ENCODE measurements around the gene SDCCAG8. TPM values are rescaled to one million over a fixed set of nuclear protein-coding genes. Genes with fewer than 3 reads are reported as not detected.
A peak's percentile ranks its signal among the peaks of the same experiment; 100 is the strongest.

The SDCCAG8 gene
- total RNA-seq, 1 experiment from 2014 or later: 14.0 TPM

DNA sequence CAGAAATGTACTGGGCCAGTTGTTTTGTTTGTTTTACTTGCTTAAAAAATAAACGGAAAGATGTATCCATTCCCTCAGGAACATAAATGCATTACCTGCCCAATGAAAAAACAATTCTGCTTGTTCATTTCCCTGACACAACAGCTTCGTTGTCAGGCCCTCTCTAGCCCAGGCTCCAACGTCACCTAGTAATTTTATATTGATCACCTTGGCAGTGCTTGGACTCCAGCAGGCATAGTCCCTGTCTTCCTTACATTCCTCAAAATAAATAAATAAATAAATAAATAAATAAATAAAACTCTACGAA, 2.0 kb upstream of the SDCCAG8 start:
- TF ChIP-seq, protein P1, sequence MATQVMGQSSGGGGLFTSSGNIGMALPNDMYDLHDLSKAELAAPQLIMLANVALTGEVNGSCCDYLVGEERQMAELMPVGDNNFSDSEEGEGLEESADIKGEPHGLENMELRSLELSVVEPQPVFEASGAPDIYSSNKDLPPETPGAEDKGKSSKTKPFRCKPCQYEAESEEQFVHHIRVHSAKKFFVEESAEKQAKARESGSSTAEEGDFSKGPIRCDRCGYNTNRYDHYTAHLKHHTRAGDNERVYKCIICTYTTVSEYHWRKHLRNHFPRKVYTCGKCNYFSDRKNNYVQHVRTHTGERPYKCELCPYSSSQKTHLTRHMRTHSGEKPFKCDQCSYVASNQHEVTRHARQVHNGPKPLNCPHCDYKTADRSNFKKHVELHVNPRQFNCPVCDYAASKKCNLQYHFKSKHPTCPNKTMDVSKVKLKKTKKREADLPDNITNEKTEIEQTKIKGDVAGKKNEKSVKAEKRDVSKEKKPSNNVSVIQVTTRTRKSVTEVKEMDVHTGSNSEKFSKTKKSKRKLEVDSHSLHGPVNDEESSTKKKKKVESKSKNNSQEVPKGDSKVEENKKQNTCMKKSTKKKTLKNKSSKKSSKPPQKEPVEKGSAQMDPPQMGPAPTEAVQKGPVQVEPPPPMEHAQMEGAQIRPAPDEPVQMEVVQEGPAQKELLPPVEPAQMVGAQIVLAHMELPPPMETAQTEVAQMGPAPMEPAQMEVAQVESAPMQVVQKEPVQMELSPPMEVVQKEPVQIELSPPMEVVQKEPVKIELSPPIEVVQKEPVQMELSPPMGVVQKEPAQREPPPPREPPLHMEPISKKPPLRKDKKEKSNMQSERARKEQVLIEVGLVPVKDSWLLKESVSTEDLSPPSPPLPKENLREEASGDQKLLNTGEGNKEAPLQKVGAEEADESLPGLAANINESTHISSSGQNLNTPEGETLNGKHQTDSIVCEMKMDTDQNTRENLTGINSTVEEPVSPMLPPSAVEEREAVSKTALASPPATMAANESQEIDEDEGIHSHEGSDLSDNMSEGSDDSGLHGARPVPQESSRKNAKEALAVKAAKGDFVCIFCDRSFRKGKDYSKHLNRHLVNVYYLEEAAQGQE (IDR thresholded peaks at IDR 0.05; ENCODE audit: insufficient read depth in 1 of 2, low read depth in 2 of 2, low read length in 1 of 2): no peak
- TF ChIP-seq POLR2AphosphoS5 (IDR thresholded peaks at IDR 0.05; ENCODE audit: low read depth, low read length) (no peak), TCF7L2 (IDR thresholded peaks at IDR 0.05; ENCODE audit: low read depth, low read length) (no peak)
- intact Hi-C loops (cut with micrococcal nuclease; ENCODE audit: unreplicated experiment) (no loop called here), in situ Hi-C loops (cut with HindIII; ENCODE audit: low pct_unique_long_range_greater_than_20kb, low sequenced_read_pairs) (no loop called here)
- H3K27ac ChIP-seq (ENCODE audit: low read length): peak overlapping the region; percentile 79
- H3K36me3 ChIP-seq (ENCODE audit: control insufficient read depth, insufficient read depth, low read length): peaks cover 4% of the 10 kb centered on the region
- ChIA-PET POLR2A (no interaction called here), CTCF (no interaction called here)
- H3K4me3 ChIP-seq (ENCODE audit: low read depth in 2 of 2, low read length in 2 of 2): peak overlapping the region; percentile 92 to 97
- BruUV-seq (replicated peaks): TSS peak; percentile 75
- ATAC-seq: no peak
- peaks cover 17% of the 10 kb centered on the region for H3K4me1 ChIP-seq (ENCODE audit: control insufficient read depth, insufficient read depth, low read length)
- no peak for DNase-seq (ENCODE audit: low read depth, low spot score)
- H3K9me3 ChIP-seq (ENCODE audit: control insufficient read depth, insufficient read depth, low read depth, low read length): no peaks in the 10 kb centered on the region
- no peaks in the 10 kb centered on the region for H3K27me3 ChIP-seq (ENCODE audit: control insufficient read depth, insufficient read depth, low read length)

DNA sequence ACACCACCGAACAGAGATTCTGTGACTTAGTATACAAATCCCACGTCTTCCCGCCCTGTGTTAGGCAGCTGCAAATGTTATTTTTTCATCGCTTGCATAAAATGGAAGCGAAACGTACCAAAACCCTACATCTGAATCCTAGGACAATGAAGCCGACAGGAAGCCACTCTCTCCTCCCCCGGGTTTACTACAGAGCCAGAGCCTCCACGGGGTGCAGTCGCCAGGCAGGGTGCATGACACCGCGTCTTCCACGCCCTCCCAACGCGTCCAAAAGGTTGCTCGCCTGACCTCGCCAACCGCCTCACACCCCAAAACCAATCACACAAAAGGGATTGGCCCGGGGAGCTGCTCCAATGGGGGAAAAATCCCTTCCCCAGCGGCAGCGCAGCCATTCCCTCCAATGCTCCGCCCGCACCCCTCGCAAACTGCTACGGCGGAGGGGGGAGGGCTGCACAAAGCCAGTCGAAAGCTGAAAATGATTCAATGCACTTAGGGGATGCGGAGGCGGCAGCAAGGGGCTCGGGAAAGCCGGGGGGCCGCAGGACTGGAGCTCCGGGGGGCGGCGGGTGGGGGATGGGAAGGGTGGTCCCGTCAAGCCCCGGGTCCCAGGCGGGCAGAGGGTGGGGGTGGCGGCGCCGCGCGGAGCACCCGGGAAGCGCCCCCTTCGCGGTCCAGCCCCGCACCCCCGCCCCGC, 1.5 kb upstream of the SDCCAG8 start:
- intact Hi-C loops (cut with micrococcal nuclease; ENCODE audit: unreplicated experiment) (no loop called here), in situ Hi-C loops (cut with HindIII; ENCODE audit: low pct_unique_long_range_greater_than_20kb, low sequenced_read_pairs) (no loop called here)
- peaks cover 4% of the 10 kb centered on the region for H3K36me3 ChIP-seq (ENCODE audit: control insufficient read depth, insufficient read depth, low read length)
- DNase-seq (ENCODE audit: low read depth, low spot score) (no peak), ATAC-seq (peak; percentile 18)
- peak overlapping the region; percentile 79 for H3K27ac ChIP-seq (ENCODE audit: low read length)
- no peak for TF ChIP-seq SIN3A (IDR thresholded peaks at IDR 0.05; ENCODE audit: borderline replicate concordance, insufficient read depth, low read depth, low read length)
- TF ChIP-seq TCF7L2 (IDR thresholded peaks at IDR 0.05; ENCODE audit: low read depth, low read length): peak; percentile 25; the same call in 1 of the 2 replicates
- no peak for TF ChIP-seq POLR2AphosphoS5 (IDR thresholded peaks at IDR 0.05; ENCODE audit: low read depth, low read length)
- CTCF ChIA-PET: no interaction called here
- no TSS peak for BruUV-seq (replicated peaks)
- no peaks in the 10 kb centered on the region for H3K27me3 ChIP-seq (ENCODE audit: control insufficient read depth, insufficient read depth, low read length)
- peak overlapping the region; percentile 92 to 97 for H3K4me3 ChIP-seq (ENCODE audit: low read depth in 2 of 2, low read length in 2 of 2)
- POLR2A ChIA-PET: no interaction called here
- H3K9me3 ChIP-seq (ENCODE audit: control insufficient read depth, insufficient read depth, low read depth, low read length): no peaks in the 10 kb centered on the region
- H3K4me1 ChIP-seq (ENCODE audit: control insufficient read depth, insufficient read depth, low read length): peaks cover 17% of the 10 kb centered on the region

DNA sequence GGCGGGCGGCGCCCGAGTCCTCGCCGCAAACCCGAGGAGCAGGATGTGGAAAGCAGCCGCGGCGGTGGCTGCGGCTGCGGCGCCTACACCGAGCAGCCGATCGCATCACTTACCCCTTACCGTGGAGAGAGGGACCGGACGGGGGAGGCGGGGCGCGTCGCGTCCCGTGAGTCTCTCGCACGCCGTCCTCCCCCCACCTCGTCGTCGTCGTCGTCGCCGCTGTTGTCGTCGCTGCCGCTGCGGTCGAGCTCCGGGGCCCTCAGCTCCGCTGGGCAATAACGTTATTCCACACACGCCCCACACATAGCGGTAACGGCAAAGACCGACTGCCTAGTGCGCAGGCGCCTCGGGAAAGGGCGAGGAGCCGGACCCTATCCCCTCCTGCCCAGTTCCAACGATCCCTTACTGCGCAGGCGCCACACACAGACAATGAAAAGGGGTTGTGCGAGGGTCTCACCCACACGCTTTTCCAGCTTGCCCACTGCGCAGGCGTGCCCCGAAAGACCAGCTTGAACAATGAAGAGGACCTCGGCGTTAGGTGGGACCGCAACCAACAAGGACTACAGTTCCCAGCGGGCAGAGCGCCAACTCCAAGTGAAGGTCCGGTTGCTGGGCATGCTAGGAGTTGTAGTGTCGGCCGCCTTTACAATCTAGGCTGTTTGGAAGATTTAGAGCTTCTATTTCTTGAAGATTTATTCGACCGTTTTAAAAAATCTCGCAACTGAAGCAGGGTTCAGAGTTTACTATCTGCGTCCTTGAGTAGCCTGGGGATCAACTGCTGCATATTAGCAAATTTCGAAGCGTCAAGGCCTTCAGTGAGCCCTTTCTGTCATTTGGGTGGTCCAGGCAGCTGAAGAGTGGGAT, 682 bp upstream of the SDCCAG8 start, which contains the start of gene CEP170:
TSS of gene CEP170 (minus strand) at position 355 of the 864 bp plus-strand sequence. CDS start 30,001 bp downstream, outside the sequence.
- Histone ChIP-seq H3K27me3 (ENCODE audit: control insufficient read depth, insufficient read depth, low read length) (no peaks in the 10 kb centered on the region), H3K4me3 (ENCODE audit: low read depth in 2 of 2, low read length in 2 of 2) (peak within 1 kb of the TSS; percentile 92 to 97), H3K36me3 (ENCODE audit: control insufficient read depth, insufficient read depth, low read length) (peaks cover 4% of the 10 kb centered on the region), H3K4me1 (ENCODE audit: control insufficient read depth, insufficient read depth, low read length) (peaks cover 14% of the 10 kb centered on the region), H3K9me3 (ENCODE audit: control insufficient read depth, insufficient read depth, low read depth, low read length) (no peaks in the 10 kb centered on the region), H3K27ac (ENCODE audit: low read length) (peak within 1 kb of the TSS; percentile 97)
- peak; percentile 80 for TF ChIP-seq POLR2AphosphoS5 (IDR thresholded peaks at IDR 0.05; ENCODE audit: low read depth, low read length)
- TF ChIP-seq, protein P2, sequence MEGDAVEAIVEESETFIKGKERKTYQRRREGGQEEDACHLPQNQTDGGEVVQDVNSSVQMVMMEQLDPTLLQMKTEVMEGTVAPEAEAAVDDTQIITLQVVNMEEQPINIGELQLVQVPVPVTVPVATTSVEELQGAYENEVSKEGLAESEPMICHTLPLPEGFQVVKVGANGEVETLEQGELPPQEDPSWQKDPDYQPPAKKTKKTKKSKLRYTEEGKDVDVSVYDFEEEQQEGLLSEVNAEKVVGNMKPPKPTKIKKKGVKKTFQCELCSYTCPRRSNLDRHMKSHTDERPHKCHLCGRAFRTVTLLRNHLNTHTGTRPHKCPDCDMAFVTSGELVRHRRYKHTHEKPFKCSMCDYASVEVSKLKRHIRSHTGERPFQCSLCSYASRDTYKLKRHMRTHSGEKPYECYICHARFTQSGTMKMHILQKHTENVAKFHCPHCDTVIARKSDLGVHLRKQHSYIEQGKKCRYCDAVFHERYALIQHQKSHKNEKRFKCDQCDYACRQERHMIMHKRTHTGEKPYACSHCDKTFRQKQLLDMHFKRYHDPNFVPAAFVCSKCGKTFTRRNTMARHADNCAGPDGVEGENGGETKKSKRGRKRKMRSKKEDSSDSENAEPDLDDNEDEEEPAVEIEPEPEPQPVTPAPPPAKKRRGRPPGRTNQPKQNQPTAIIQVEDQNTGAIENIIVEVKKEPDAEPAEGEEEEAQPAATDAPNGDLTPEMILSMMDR (IDR thresholded peaks at IDR 0.05): no peak
- TF ChIP-seq TCF7L2 (IDR thresholded peaks at IDR 0.05; ENCODE audit: low read depth, low read length): no peak
- TF ChIP-seq, protein P1 (IDR thresholded peaks at IDR 0.05; ENCODE audit: insufficient read depth in 1 of 2, low read depth in 2 of 2, low read length in 1 of 2): 0 out of 4 replicates have a peak, but pooled peaks of 1 of the 2 experiments have one; percentile 11
- TF ChIP-seq SIN3A (IDR thresholded peaks at IDR 0.05; ENCODE audit: borderline replicate concordance, insufficient read depth, low read depth, low read length): peak; percentile 87; the same call in 1 of the 2 replicates
- ChIA-PET POLR2A (interaction anchor here (0.6 to 1.0 kb wide), 2 partner anchors 12 to 46 kb away, joined by 3 read pairs; no protein-coding TSS in a partner anchor), CTCF (interaction anchor here (0.5 kb wide), 1 partner anchor 68 kb away, joined by 3 read pairs; no protein-coding TSS in a partner anchor)
- in situ Hi-C loops (cut with HindIII; ENCODE audit: low pct_unique_long_range_greater_than_20kb, low sequenced_read_pairs): no loop called here
- intact Hi-C loops (cut with micrococcal nuclease; ENCODE audit: unreplicated experiment): no loop called here
- BruUV-seq (replicated peaks): no TSS peak
- DNase-seq (ENCODE audit: low read depth, low spot score): peak; percentile 89
- peak; percentile 80 for ATAC-seq
